Mesodermal cell (in vitro differentiated cells): ENCODE data around the gene YPEL4. TPM values are rescaled to one million over a fixed set of nuclear protein-coding genes. Genes with fewer than 3 reads are reported as not detected.
"Not testable (repeated sequence)": the region's sequence is repeated elsewhere in the genome, so short reads cannot be mapped to it uniquely, and the experiment has no call there.

Source experiments
- H3K27ac ChIP-seq: 2 replicates; pipeline ENCODE4 v1.7.0; 2013; ENCODE audit warnings: mild to moderate bottlenecking, low read depth, low read length, moderate library complexity; ENCODE audit not compliant: severe bottlenecking
- H3K36me3 ChIP-seq: 2 replicates; pipeline ENCODE4 v1.7.1; 2013; ENCODE audit warnings: mild to moderate bottlenecking, low read length, moderate library complexity; ENCODE audit not compliant: control insufficient read depth, insufficient read depth
- H3K4me1 ChIP-seq: one replicate; pipeline ENCODE4 v1.7.1; 2013; ENCODE audit warnings: mild to moderate bottlenecking, low read length; ENCODE audit not compliant: insufficient read depth, control insufficient read depth, poor library complexity, severe bottlenecking
- H3K4me3 ChIP-seq: 2 replicates; pipeline ENCODE4 v1.7.0; 2013; ENCODE audit warnings: low read length, control low read depth, mild to moderate bottlenecking; ENCODE audit not compliant: insufficient read depth, poor library complexity, severe bottlenecking; ENCODE audit errors: extremely low read depth
- H3K9me3 ChIP-seq: 2 replicates; pipeline ENCODE4 v1.7.1; 2013; ENCODE audit warnings: mild to moderate bottlenecking, low read length, moderate library complexity; ENCODE audit not compliant: control insufficient read depth
- WGBS, 2 experiments: methylation state at CpG; one replicate each; pipeline ENCODE4 v1.1.5; 2013; ENCODE audit warnings: missing lambda C conversion rate in 2 of 2; ENCODE audit not compliant: insufficient coverage in 2 of 2; 5-methylcytosine and 5-hydroxymethylcytosine counted together
- polyA plus RNA-seq, 2 experiments: library from polyadenylated mRNA; stranded (reverse); fragments of 50-300 nt; gene quantifications; one replicate each; pipeline ENCODE4 v1.2.3, GENCODE V29; 2013

YPEL4 gene
- 1.2 TPM for polyA plus RNA-seq (2013, experiment 1 of 2)
- polyA plus RNA-seq (2013, experiment 2 of 2), result 0.96 TPM

DNA sequence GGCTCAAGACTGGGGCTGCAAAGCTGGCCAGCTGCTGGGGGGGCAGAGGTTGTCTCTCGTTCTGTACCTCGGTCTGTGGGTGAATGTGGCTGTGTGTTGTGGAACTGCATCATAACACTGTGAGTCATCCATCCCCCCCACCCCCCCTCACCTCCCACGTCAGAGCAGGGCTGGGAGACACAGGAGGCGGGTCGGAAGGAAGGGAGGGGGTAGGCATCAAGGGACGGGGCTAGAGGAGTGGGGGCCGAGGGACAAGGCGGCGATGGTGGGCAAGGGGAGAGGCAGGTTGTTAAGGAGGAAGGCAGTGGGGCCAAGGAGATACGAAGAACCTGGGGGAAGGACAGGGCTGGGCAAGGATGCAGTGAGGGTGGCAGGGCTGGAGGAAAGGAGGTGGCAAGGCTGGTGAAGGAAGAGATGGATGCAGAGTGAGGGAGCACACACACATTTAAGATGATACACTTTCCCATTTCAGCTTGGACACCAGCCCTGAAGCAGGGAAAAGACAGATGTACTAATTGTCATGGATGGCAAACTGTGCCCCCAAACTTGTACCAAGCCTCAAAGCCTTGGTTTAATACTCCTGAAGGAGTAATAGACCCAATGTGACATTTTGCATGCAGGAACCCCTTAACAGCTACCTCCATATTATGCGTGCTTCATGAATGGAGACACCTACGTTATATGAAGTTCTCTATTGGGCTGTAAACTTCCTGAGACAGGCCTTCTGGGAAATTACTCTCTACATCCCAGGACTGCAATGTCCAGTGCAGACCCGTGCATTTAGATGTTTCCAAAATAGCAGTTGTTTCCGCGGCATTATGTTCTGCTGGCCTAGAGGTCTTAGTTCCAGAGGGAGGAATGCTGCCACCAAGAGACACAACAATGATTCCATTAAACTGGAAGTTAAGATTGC lies at the start of gene YPEL4:
YPEL4 (minus strand) TSS at position 87 of the 913 bp plus-strand sequence. CDS start 2,805 bp downstream, outside the sequence.
- H3K27ac ChIP-seq, result peak within 1 kb of the TSS; percentile 75
- peaks cover 50% of the 10 kb centered on the region for H3K4me1 ChIP-seq
- peaks cover 3% of the 10 kb centered on the region for H3K36me3 ChIP-seq
- no peaks in the 10 kb centered on the region for H3K9me3 ChIP-seq
- WGBS, 2 experiments, result 30 to 66% methylated on average over 3 to 9 of the region's 15 CpGs
- peak within 1 kb of the TSS; percentile 41 for H3K4me3 ChIP-seq

DNA sequence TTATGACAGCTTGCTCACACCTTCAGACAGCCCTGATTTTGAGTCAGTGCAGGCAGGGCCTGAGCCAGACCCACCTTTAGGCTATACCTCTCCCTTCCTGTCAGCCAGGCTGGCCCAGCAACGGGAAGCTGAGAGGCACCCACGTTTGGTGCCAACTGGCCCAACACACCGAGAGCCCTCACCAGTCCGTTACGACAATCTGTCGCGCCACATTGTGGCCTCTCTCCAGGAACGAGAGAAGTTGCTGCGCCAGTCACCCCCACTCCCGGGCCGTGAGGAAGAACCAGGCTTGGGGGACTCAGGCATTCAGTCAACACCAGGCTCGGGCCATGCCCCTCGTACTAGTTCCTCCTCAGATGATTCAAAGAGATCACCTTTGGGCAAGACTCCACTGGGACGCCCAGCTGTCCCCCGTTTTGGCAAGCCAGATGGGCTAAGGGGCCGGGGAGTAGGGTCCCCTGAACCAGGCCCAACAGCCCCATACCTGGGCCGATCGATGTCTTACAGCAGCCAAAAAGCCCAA lies 49.2 kb upstream of the YPEL4 start:
- Histone ChIP-seq H3K9me3 (no peaks in the 10 kb centered on the region), H3K27ac (no peak overlapping the region), H3K4me1 (no peaks in the 10 kb centered on the region), H3K36me3 (peaks cover 87% of the 10 kb centered on the region), H3K4me3 (no peak overlapping the region)
- WGBS, 2 experiments, result 95 to 96% methylated on average over 16 to 17 of the region's 18 CpGs

- WGBS, 2 experiments, result 90 to 100% methylated on average over 3 to 4 of the region's 5 CpGs
- H3K27ac ChIP-seq, H3K4me3 ChIP-seq, H3K4me1 ChIP-seq, H3K9me3 ChIP-seq: not testable (repeated sequence)
- peaks cover 93% of the 10 kb centered on the region for H3K36me3 ChIP-seq
These were observed 40.8 kb upstream of the YPEL4 start for GRCh38 chr11:57690474-57690873.

DNA sequence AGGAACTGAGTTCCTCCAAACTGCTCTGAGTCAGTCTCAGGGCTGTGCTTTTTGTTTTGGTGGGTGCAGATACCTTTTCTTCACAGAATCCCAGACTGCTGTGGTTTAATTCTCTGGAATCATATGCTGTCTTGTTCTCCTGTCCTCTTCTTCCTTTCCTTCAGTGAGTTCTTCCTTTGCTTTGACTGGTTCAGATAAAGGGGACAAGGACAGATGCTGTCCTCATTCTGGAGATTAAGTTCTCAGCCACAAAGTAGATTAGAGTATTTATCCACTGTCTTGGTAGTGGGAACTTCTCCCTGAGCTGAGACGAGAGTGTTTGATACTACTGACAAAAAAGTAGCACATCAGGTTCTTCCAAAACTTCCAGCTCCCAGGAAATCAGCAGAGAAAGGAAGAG lies 31.5 kb upstream of the YPEL4 start:
- WGBS, 2 experiments, result no CpG with 5 or more reads among the region's 1 CpG
- Histone ChIP-seq H3K9me3 (no peaks in the 10 kb centered on the region), H3K4me3 (no peak overlapping the region), H3K27ac (no peak overlapping the region), H3K36me3 (peaks cover 83% of the 10 kb centered on the region), H3K4me1 (peaks cover 5% of the 10 kb centered on the region)

DNA sequence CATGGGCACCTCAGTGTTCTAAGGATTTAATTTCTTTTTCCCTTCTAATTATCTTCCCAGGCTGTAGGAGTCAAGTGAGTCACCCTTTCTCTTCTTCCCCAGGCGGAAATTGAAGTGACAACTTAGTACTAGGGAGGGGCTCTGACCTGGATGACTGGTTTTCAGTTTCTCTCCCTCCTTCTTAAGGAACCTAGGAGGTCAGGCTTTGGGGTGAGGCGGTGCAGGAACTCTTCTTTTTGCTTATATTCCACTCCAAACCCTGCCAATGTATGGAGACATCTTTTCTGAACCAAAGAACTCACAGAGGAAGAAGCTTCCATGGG lies 30.8 kb upstream of the YPEL4 start:
- H3K4me3 ChIP-seq, result no peak overlapping the region
- peaks cover 5% of the 10 kb centered on the region for H3K4me1 ChIP-seq
- peaks cover 83% of the 10 kb centered on the region for H3K36me3 ChIP-seq
- no peaks in the 10 kb centered on the region for H3K9me3 ChIP-seq
- no CpG with 5 or more reads among the region's 2 CpGs for WGBS, 2 experiments
- H3K27ac ChIP-seq, result peak overlapping the region; percentile 26

DNA sequence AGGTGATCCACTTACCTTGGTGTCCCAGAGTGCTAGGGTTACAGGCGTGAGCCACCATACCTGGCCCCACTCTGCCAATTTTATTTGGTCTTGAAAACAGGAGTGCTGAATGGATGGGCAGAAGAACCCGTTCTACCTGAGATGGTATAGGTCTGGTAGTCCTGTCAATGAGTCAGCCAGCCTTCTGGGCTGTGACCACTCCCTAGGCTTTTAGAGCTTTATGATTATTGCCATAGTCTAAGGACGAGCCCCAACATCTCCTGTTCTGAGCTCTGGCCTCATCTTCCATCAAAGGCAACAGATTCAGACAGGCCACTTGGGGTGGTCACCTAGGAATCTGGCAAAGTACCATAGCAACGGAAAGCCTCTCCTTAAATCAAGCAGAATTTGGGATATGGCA lies 29.7 kb upstream of the YPEL4 start:
- peaks cover 83% of the 10 kb centered on the region for H3K36me3 ChIP-seq
- H3K4me3 ChIP-seq, result no peak overlapping the region
- H3K4me1 ChIP-seq, result peaks cover 5% of the 10 kb centered on the region
- WGBS, 2 experiments, result 93 to 98% methylated on average over 3 to 4 of the region's 4 CpGs
- no peaks in the 10 kb centered on the region for H3K9me3 ChIP-seq
- H3K27ac ChIP-seq, result no peak overlapping the region

GRCh38 chr11:57675176-57675941 lies 25.6 kb upstream of the YPEL4 start:
- H3K4me1 ChIP-seq, result peaks cover 2% of the 10 kb centered on the region
- no peaks in the 10 kb centered on the region for H3K9me3 ChIP-seq
- H3K27ac ChIP-seq, result no peak overlapping the region
- peaks cover 82% of the 10 kb centered on the region for H3K36me3 ChIP-seq
- no peak overlapping the region for H3K4me3 ChIP-seq
- WGBS, 2 experiments, result 93 to 100% methylated on average over 2 of the region's 3 CpGs

- Histone ChIP-seq H3K36me3 (peaks cover 80% of the 10 kb centered on the region), H3K27ac (no peak overlapping the region), H3K4me3 (no peak overlapping the region), H3K9me3 (no peaks in the 10 kb centered on the region), H3K4me1 (peaks cover 6% of the 10 kb centered on the region)
These were observed 24.5 kb upstream of the YPEL4 start for GRCh38 chr11:57674251-57674650.

GRCh38 chr11:57668434-57668782 lies 18.7 kb upstream of the YPEL4 start:
- Histone ChIP-seq H3K4me1 (peaks cover 7% of the 10 kb centered on the region), H3K4me3 (peak overlapping the region; percentile 99), H3K9me3 (no peaks in the 10 kb centered on the region), H3K27ac (peak overlapping the region; percentile 100), H3K36me3 (peaks cover 32% of the 10 kb centered on the region)
- WGBS, 2 experiments, result 0% methylated on average over 21 to 26 of the region's 31 CpGs

GRCh38 chr11:57667736-57668433 lies 18.2 kb upstream of the YPEL4 start, which contains the start of gene ZDHHC5:
ZDHHC5 (plus strand) TSS chr11:57668114; CDS start chr11:57673091, 4,977 bp downstream.
- H3K9me3 ChIP-seq, result no peaks in the 10 kb centered on the region
- H3K36me3 ChIP-seq, result peaks cover 28% of the 10 kb centered on the region
- H3K4me3 ChIP-seq, result peak within 1 kb of the TSS; percentile 99
- 0% methylated on average over 73 to 95 of the region's 96 CpGs for WGBS, 2 experiments
- peaks cover 7% of the 10 kb centered on the region for H3K4me1 ChIP-seq
- H3K27ac ChIP-seq, result peak within 1 kb of the TSS; percentile 100
